Stomach smooth muscle (tissue), 2 donors: Measurements from ENCODE around the gene FARS2.

Experiments used
- H3K27ac ChIP-seq: one replicate; pipeline ENCODE4 v1.7.0; 2013; ENCODE audit warnings: mild to moderate bottlenecking, low read length, inconsistent platforms
- H3K27me3 ChIP-seq, 2 donors: one replicate each; pipeline ENCODE4 v1.7.0; 2013; ENCODE audit warnings: low read length in 2 of 2; ENCODE audit not compliant: insufficient read depth in 2 of 2, control insufficient read depth in 1 of 2
- H3K36me3 ChIP-seq, 2 donors: one replicate each; pipeline ENCODE4 v1.7.0; 2013; ENCODE audit warnings: low read length in 2 of 2; ENCODE audit not compliant: control insufficient read depth in 2 of 2, insufficient read depth in 2 of 2
- H3K4me1 ChIP-seq: one replicate; pipeline ENCODE4 v1.7.0; 2013; ENCODE audit warnings: low read length; ENCODE audit not compliant: control insufficient read depth, insufficient read depth
- H3K4me3 ChIP-seq, 2 donors: one replicate each; pipeline ENCODE4 v1.7.0; 2013; ENCODE audit warnings: low read length in 2 of 2
- H3K9ac ChIP-seq, 2 donors: one replicate each; pipeline ENCODE4 v1.7.0; 2013; ENCODE audit warnings: low read length in 2 of 2, mild to moderate bottlenecking in 1 of 2
- H3K9me3 ChIP-seq, 2 donors: one replicate each; pipeline ENCODE4 v1.7.0; 2013; ENCODE audit warnings: low read length in 2 of 2; ENCODE audit not compliant: control insufficient read depth in 2 of 2
- donor health status: healthy.
- donor health status: Pancreatic carcinoma.

The FARS2 gene

GRCh38 chr6:5416250-5416649, 154.9 kb downstream of the FARS2 start:
- H3K27me3 ChIP-seq = no peaks in the 10 kb centered on the region
- H3K9me3 ChIP-seq = no peaks in the 10 kb centered on the region
- H3K27ac ChIP-seq = no peak overlapping the region
- no peaks in the 10 kb centered on the region for H3K36me3 ChIP-seq
- no peak overlapping the region for H3K9ac ChIP-seq
- no peaks in the 10 kb centered on the region for H3K4me1 ChIP-seq
- no peak overlapping the region for H3K4me3 ChIP-seq

GRCh38 chr6:5422321-5422915, 161.1 kb downstream of the FARS2 start:
- Histone ChIP-seq H3K9ac (no peak overlapping the region), H3K4me1 (no peaks in the 10 kb centered on the region), H3K36me3 (no peaks in the 10 kb centered on the region), H3K4me3 (no peak overlapping the region), H3K27ac (no peak overlapping the region), H3K9me3 (no peaks in the 10 kb centered on the region), H3K27me3 (no peaks in the 10 kb centered on the region)

- Histone ChIP-seq H3K27ac (no peak overlapping the region), H3K27me3 (no peaks in the 10 kb centered on the region), H3K4me1 (no peaks in the 10 kb centered on the region), H3K4me3 (no peak overlapping the region), H3K36me3 (no peaks in the 10 kb centered on the region), H3K9ac (no peak overlapping the region), H3K9me3 (no peaks in the 10 kb centered on the region)
Observed at GRCh38 chr6:5423251-5423650, 161.9 kb downstream of the FARS2 start.

- no peak overlapping the region for H3K27ac ChIP-seq
- H3K36me3 ChIP-seq = no peaks in the 10 kb centered on the region
- H3K9me3 ChIP-seq = no peaks in the 10 kb centered on the region
- no peak overlapping the region for H3K4me3 ChIP-seq
- no peaks in the 10 kb centered on the region for H3K27me3 ChIP-seq
- H3K9ac ChIP-seq = no peak overlapping the region
- no peaks in the 10 kb centered on the region for H3K4me1 ChIP-seq
Observed at GRCh38 chr6:5424726-5425125, 163.4 kb downstream of the FARS2 start.

GRCh38 chr6:5425267-5425666, 164.0 kb downstream of the FARS2 start:
- H3K27ac ChIP-seq = no peak overlapping the region

GRCh38 chr6:5425797-5426196, 164.5 kb downstream of the FARS2 start:
- no peaks in the 10 kb centered on the region for H3K36me3 ChIP-seq
- H3K27me3 ChIP-seq = no peaks in the 10 kb centered on the region
- H3K4me3 ChIP-seq = no peak overlapping the region

More at GRCh38 chr6:5425267-5425666, 164.0 kb downstream of the FARS2 start:
- H3K4me3 ChIP-seq = no peak overlapping the region
- no peaks in the 10 kb centered on the region for H3K36me3 ChIP-seq
- H3K9ac ChIP-seq = no peak overlapping the region
- H3K4me1 ChIP-seq = no peaks in the 10 kb centered on the region
- no peaks in the 10 kb centered on the region for H3K9me3 ChIP-seq
- H3K27me3 ChIP-seq = no peaks in the 10 kb centered on the region

GRCh38 chr6:5427586-5427985, 166.3 kb downstream of the FARS2 start:
- Histone ChIP-seq H3K36me3 (peaks cover 0 to 2% of the 10 kb centered on the region in 2 donors), H3K9ac (no peak overlapping the region), H3K4me1 (no peaks in the 10 kb centered on the region), H3K9me3 (no peaks in the 10 kb centered on the region), H3K4me3 (no peak overlapping the region), H3K27me3 (no peaks in the 10 kb centered on the region), H3K27ac (no peak overlapping the region)

More at GRCh38 chr6:5425797-5426196, 164.5 kb downstream of the FARS2 start:
- no peak overlapping the region for H3K27ac ChIP-seq
- H3K4me1 ChIP-seq = no peaks in the 10 kb centered on the region
- H3K9me3 ChIP-seq = no peaks in the 10 kb centered on the region
- no peak overlapping the region for H3K9ac ChIP-seq

- no peak overlapping the region for H3K9ac ChIP-seq
- H3K27ac ChIP-seq = no peak overlapping the region
- no peaks in the 10 kb centered on the region for H3K4me1 ChIP-seq
- H3K9me3 ChIP-seq = no peaks in the 10 kb centered on the region
- H3K27me3 ChIP-seq = no peaks in the 10 kb centered on the region
- no peak overlapping the region for H3K4me3 ChIP-seq
- H3K36me3 ChIP-seq = peaks cover 0 to 2% of the 10 kb centered on the region in 2 donors
Observed at GRCh38 chr6:5433324-5433723, 172.0 kb downstream of the FARS2 start.

GRCh38 chr6:5435449-5435848, 174.1 kb downstream of the FARS2 start:
- Histone ChIP-seq H3K9me3 (no peaks in the 10 kb centered on the region), H3K4me3 (no peak overlapping the region), H3K27me3 (no peaks in the 10 kb centered on the region), H3K36me3 (peaks cover 0 to 2% of the 10 kb centered on the region in 2 donors), H3K9ac (no peak overlapping the region), H3K27ac (no peak overlapping the region), H3K4me1 (no peaks in the 10 kb centered on the region)

- no peaks in the 10 kb centered on the region for H3K9me3 ChIP-seq
Observed at GRCh38 chr6:5438922-5439584, 177.7 kb downstream of the FARS2 start.

GRCh38 chr6:5439749-5440148, 178.4 kb downstream of the FARS2 start:
- H3K4me3 ChIP-seq = no peak overlapping the region
- no peak overlapping the region for H3K27ac ChIP-seq
- H3K9me3 ChIP-seq = no peaks in the 10 kb centered on the region
- no peaks in the 10 kb centered on the region for H3K27me3 ChIP-seq
- no peak overlapping the region for H3K9ac ChIP-seq
- H3K36me3 ChIP-seq = no peaks in the 10 kb centered on the region
- no peaks in the 10 kb centered on the region for H3K4me1 ChIP-seq

More at GRCh38 chr6:5438922-5439584, 177.7 kb downstream of the FARS2 start:
- no peaks in the 10 kb centered on the region for H3K36me3 ChIP-seq
- H3K4me1 ChIP-seq = no peaks in the 10 kb centered on the region
- no peak overlapping the region for H3K27ac ChIP-seq
- no peaks in the 10 kb centered on the region for H3K27me3 ChIP-seq
- H3K4me3 ChIP-seq = no peak overlapping the region
- H3K9ac ChIP-seq = no peak overlapping the region
